ENCODE results near the gene HRCT1. TPM values are rescaled to one million over a fixed set of nuclear protein-coding genes. Genes with fewer than 3 reads are reported as not detected.

The HRCT1 gene
- polyA plus RNA-seq, 3 donors: not detected

DNA sequence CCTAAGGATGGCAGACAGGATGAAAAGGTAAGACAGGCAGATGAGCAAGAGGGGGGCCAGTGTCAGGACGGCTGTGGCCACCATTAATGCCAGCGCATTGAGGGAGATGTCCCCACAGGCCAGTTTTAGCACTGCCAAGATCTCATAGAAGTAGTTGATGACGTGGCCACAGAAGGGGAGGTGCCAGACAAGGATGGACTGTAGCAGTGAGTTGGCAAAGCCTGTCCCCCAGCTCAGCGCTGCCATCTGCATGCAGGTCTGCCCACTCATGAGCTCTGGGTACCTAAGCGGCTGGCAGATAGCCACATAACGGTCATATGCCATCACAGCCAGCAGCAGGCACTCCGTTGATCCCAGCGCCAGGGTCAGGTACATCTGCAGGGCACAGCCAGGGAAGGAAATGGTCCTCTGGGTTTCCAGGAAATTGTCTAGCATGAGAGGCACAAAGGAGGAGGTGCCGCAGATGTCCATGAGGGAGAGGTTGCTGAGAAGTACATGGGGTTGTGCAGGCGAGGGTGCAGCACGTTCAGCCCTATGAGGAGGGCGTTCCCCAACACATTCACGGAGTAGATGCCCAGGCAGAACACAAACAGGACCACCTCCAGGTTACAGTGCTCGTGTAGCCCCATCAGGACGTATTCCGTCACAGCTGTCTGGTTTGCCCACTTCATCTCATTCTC is 46.6 kb upstream of the HRCT1 start:
- Histone ChIP-seq H2AFZ (ENCODE audit: insufficient read depth, low read depth, low read length, poor library complexity, severe bottlenecking) (no peak overlapping the region), H4K20me1 (ENCODE audit: insufficient read depth, low read length) (no peaks in the 10 kb centered on the region), H3K27me3 (ENCODE audit: control insufficient read depth in 2 of 2, insufficient read depth in 2 of 2, low read length in 2 of 2) (peaks cover 8 to 53% of the 10 kb centered on the region in 2 donors), H3K4me3 (replicated peaks in 1 of 3; ENCODE audit: low read depth in 2 of 3, low read length in 3 of 3) (no peak overlapping the region), H3K9me3 (replicated peaks in 1 of 2; ENCODE audit: control insufficient read depth in 1 of 2, insufficient read depth in 1 of 2, low read length in 2 of 2) (no peaks in the 10 kb centered on the region), H3K79me2 (ENCODE audit: insufficient read depth, low read length) (no peaks in the 10 kb centered on the region), H3K27ac (ENCODE audit: low read depth in 1 of 2, low read length in 2 of 2) (no peak overlapping the region), H3K4me1 (ENCODE audit: control insufficient read depth in 1 of 2, insufficient read depth in 2 of 2, low read length in 2 of 2) (peaks cover 4 to 19% of the 10 kb centered on the region in 2 donors), H3K36me3 (replicated peaks in 1 of 2; ENCODE audit: control insufficient read depth in 1 of 2, insufficient read depth in 2 of 2, low read length in 2 of 2) (no peaks in the 10 kb centered on the region), H3K9ac (ENCODE audit: insufficient read depth, low read length, poor library complexity, severe bottlenecking) (no peak overlapping the region), H3K4me2 (replicated peaks; ENCODE audit: extremely low read depth, low read length, poor library complexity, severe bottlenecking) (no peak overlapping the region)
- Mint-ChIP-seq H3K9me3 (peaks cover 0 to 4% (median 0%) of the 10 kb centered on the region in 7 donors), H3K27ac (peak overlapping the region in 2 of 7 donors; percentile 41 to 75), H3K36me3 (peaks cover 0 to 2% of the 10 kb centered on the region in 2 donors), H3K4me1 (peaks cover 22% of the 10 kb centered on the region), H3K27me3 (ENCODE audit: low read depth in 3 of 3) (peaks cover 41 to 65% (median 43%) of the 10 kb centered on the region in 3 donors), H3K4me3 (peak overlapping the region in 1 of 2 donors; percentile 61)
- TF ChIP-seq, protein P1, sequence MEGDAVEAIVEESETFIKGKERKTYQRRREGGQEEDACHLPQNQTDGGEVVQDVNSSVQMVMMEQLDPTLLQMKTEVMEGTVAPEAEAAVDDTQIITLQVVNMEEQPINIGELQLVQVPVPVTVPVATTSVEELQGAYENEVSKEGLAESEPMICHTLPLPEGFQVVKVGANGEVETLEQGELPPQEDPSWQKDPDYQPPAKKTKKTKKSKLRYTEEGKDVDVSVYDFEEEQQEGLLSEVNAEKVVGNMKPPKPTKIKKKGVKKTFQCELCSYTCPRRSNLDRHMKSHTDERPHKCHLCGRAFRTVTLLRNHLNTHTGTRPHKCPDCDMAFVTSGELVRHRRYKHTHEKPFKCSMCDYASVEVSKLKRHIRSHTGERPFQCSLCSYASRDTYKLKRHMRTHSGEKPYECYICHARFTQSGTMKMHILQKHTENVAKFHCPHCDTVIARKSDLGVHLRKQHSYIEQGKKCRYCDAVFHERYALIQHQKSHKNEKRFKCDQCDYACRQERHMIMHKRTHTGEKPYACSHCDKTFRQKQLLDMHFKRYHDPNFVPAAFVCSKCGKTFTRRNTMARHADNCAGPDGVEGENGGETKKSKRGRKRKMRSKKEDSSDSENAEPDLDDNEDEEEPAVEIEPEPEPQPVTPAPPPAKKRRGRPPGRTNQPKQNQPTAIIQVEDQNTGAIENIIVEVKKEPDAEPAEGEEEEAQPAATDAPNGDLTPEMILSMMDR (IDR thresholded peaks at IDR 0.05): peak; percentile 34
- intact Hi-C loops (cut with micrococcal nuclease): loop anchor here in 1 of 2 donors (10.0 kb wide), 1 partner anchor 55 kb away; no protein-coding TSS in a partner anchor
- DNase-seq: peak; percentile 65 to 77 (median 68)
- WGBS (ENCODE audit: insufficient coverage): 68% methylated on average over 13 of the region's 16 CpGs

DNA sequence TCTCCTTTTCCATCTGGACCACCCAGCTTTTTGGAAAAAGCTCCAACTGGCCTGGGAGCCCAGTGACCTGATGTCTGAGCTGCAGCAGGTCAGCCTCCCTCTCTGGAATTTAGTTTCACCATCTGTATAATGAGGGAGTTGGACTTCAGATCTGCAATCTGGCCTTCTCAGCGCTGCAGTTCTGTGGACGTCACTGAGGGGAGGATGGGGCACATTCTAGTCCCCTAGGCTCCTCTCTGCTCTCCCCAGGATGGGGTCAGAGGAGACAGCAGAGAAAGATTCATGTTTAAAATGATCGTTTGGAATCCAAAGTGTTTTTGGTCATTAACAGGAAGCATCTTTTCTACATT is 46.0 kb upstream of the HRCT1 start:
- Mint-ChIP-seq H3K27me3 (ENCODE audit: low read depth in 3 of 3) (peaks cover 36 to 61% (median 48%) of the 10 kb centered on the region in 3 donors), H3K36me3 (peaks cover 0 to 2% of the 10 kb centered on the region in 2 donors), H3K4me1 (peaks cover 22% of the 10 kb centered on the region), H3K27ac (peak overlapping the region in 2 of 7 donors; percentile 8 to 42), H3K9me3 (peaks cover 0 to 4% (median 0%) of the 10 kb centered on the region in 7 donors), H3K4me3 (peak overlapping the region in 1 of 2 donors; percentile 61)
- Histone ChIP-seq H3K36me3 (replicated peaks in 1 of 2; ENCODE audit: control insufficient read depth in 1 of 2, insufficient read depth in 2 of 2, low read length in 2 of 2) (no peaks in the 10 kb centered on the region), H2AFZ (ENCODE audit: insufficient read depth, low read depth, low read length, poor library complexity, severe bottlenecking) (no peak overlapping the region), H3K27me3 (ENCODE audit: control insufficient read depth in 2 of 2, insufficient read depth in 2 of 2, low read length in 2 of 2) (peaks cover 5 to 49% of the 10 kb centered on the region in 2 donors), H3K4me1 (ENCODE audit: control insufficient read depth in 1 of 2, insufficient read depth in 2 of 2, low read length in 2 of 2) (peaks cover 4 to 19% of the 10 kb centered on the region in 2 donors), H3K9me3 (replicated peaks in 1 of 2; ENCODE audit: control insufficient read depth in 1 of 2, insufficient read depth in 1 of 2, low read length in 2 of 2) (no peaks in the 10 kb centered on the region), H3K4me2 (replicated peaks; ENCODE audit: extremely low read depth, low read length, poor library complexity, severe bottlenecking) (no peak overlapping the region), H3K79me2 (ENCODE audit: insufficient read depth, low read length) (no peaks in the 10 kb centered on the region), H3K4me3 (replicated peaks in 1 of 3; ENCODE audit: low read depth in 2 of 3, low read length in 3 of 3) (no peak overlapping the region), H4K20me1 (ENCODE audit: insufficient read depth, low read length) (no peaks in the 10 kb centered on the region), H3K9ac (ENCODE audit: insufficient read depth, low read length, poor library complexity, severe bottlenecking) (no peak overlapping the region), H3K27ac (ENCODE audit: low read depth in 1 of 2, low read length in 2 of 2) (no peak overlapping the region)
- WGBS (ENCODE audit: insufficient coverage): no CpG with 5 or more reads among the region's 3 CpGs
- intact Hi-C loops (cut with micrococcal nuclease): loop anchor here in 1 of 2 donors (10.0 kb wide), 1 partner anchor 55 kb away; no protein-coding TSS in a partner anchor
- DNase-seq: peak in 1 of 3 donors; percentile 2
- TF ChIP-seq, protein P1 (IDR thresholded peaks at IDR 0.05): no peak

All from CD14-positive monocyte (primary cell).